Mucosa of rectum (tissue), 2 donors: ENCODE measurements around the gene CFI.
A peak's percentile ranks its signal among the peaks of the same experiment; 100 is the strongest.

Experiments used
- H3K27ac ChIP-seq, 2 donors: one replicate each; pipeline ENCODE4 v1.7.0; 2013; ENCODE audit warnings: inconsistent platforms in 2 of 2, low read depth in 2 of 2, low read length in 2 of 2
- H3K27me3 ChIP-seq, 2 donors: one replicate each; pipeline ENCODE4 v1.7.0; 2013; ENCODE audit warnings: low read length in 2 of 2; ENCODE audit not compliant: control insufficient read depth in 2 of 2, insufficient read depth in 2 of 2
- H3K36me3 ChIP-seq, 2 donors: one replicate each; pipeline ENCODE4 v1.7.0; 2013; ENCODE audit warnings: low read length in 2 of 2; ENCODE audit not compliant: control insufficient read depth in 2 of 2, insufficient read depth in 2 of 2
- H3K4me1 ChIP-seq, 2 donors: one replicate each; pipeline ENCODE4 v1.7.0; 2013; ENCODE audit warnings: low read length in 2 of 2, mild to moderate bottlenecking in 1 of 2; ENCODE audit not compliant: control insufficient read depth in 2 of 2, insufficient read depth in 2 of 2
- H3K4me3 ChIP-seq, 2 donors: one replicate each; pipeline ENCODE4 v1.7.0; 2013; ENCODE audit warnings: low read length in 2 of 2
- H3K9ac ChIP-seq, 2 donors: one replicate each; pipeline ENCODE4 v1.7.0; 2013; ENCODE audit warnings: low read length in 2 of 2, low read depth in 1 of 2, mild to moderate bottlenecking in 1 of 2
- H3K9me3 ChIP-seq, 2 donors: one replicate each; pipeline ENCODE4 v1.7.0; 2013; ENCODE audit warnings: low read length in 2 of 2; ENCODE audit not compliant: control insufficient read depth in 2 of 2
- donor health status: healthy.
- donor health status: Normal muscosa, but diverticular disease.

The CFI gene

DNA sequence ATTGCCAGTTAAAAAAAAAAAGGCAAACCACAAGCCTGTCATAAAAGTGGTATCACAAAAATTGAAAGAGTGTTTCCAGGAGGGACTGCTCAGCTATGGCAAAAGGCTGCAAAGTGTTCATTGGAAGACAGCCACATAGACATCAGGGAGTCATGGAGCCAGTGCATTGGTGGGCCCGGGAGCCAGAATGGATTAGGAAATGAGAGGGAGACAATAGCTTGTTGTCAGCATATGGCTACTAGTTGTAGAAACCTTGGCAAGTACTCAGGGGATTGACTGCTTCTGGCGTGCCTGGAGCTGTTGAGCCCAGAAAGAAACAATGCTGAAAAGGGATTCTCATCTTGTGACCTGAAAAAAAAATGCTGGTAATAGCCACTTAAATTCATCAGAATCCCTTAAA is 18.8 kb upstream of the CFI start:
- Histone ChIP-seq H3K4me1 (peaks cover 7 to 12% of the 10 kb centered on the region in 2 donors), H3K4me3 (no peak overlapping the region), H3K27me3 (no peaks in the 10 kb centered on the region), H3K9ac (no peak overlapping the region), H3K9me3 (no peaks in the 10 kb centered on the region), H3K27ac (no peak overlapping the region), H3K36me3 (peaks cover 36% of the 10 kb centered on the region in 2 donors)

GRCh38 chr4:109818268-109818667 is 16.5 kb upstream of the CFI start:
- peaks cover 7 to 16% of the 10 kb centered on the region in 2 donors for H3K4me1 ChIP-seq
- no peak overlapping the region for H3K9ac ChIP-seq
- no peak overlapping the region for H3K27ac ChIP-seq
- H3K9me3 ChIP-seq = no peaks in the 10 kb centered on the region
- H3K36me3 ChIP-seq = peaks cover 25 to 28% of the 10 kb centered on the region in 2 donors
- no peak overlapping the region for H3K4me3 ChIP-seq
- H3K27me3 ChIP-seq = no peaks in the 10 kb centered on the region

DNA sequence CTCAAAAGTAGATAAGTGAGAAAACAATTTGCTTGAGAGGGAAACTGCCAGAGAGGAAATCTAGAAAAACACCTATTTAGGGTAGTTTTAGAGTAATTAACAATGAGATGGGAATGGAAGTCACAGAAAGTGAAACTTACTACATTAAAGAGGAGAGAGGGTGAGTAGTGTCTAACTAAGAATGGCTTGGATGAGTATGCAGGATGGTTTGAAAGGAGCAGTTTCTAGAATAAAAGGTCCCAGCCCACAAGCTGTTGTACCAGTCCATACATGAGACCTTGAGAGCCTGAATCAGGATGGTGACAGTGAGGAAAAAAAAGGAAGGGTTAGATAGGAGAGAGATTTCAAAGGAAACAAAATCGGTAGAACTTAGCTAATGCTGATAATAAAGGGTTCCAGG is 15.1 kb upstream of the CFI start:
- Histone ChIP-seq H3K27me3 (no peaks in the 10 kb centered on the region), H3K9me3 (no peaks in the 10 kb centered on the region), H3K4me3 (peak overlapping the region in 1 of 2 donors; percentile 100), H3K27ac (no peak overlapping the region), H3K36me3 (peaks cover 16 to 21% of the 10 kb centered on the region in 2 donors), H3K4me1 (peaks cover 7 to 16% of the 10 kb centered on the region in 2 donors), H3K9ac (peak overlapping the region in 1 of 2 donors; percentile 1)

GRCh38 chr4:109816082-109816442 is 14.3 kb upstream of the CFI start:
- peaks cover 16 to 19% of the 10 kb centered on the region in 2 donors for H3K36me3 ChIP-seq
- H3K27me3 ChIP-seq = no peaks in the 10 kb centered on the region
- H3K27ac ChIP-seq = peak overlapping the region; percentile 89 to 92
- H3K4me1 ChIP-seq = peaks cover 7 to 16% of the 10 kb centered on the region in 2 donors
- H3K9me3 ChIP-seq = no peaks in the 10 kb centered on the region
- peak overlapping the region; percentile 74 to 97 for H3K9ac ChIP-seq
- H3K4me3 ChIP-seq = peak overlapping the region; percentile 86 to 100

DNA sequence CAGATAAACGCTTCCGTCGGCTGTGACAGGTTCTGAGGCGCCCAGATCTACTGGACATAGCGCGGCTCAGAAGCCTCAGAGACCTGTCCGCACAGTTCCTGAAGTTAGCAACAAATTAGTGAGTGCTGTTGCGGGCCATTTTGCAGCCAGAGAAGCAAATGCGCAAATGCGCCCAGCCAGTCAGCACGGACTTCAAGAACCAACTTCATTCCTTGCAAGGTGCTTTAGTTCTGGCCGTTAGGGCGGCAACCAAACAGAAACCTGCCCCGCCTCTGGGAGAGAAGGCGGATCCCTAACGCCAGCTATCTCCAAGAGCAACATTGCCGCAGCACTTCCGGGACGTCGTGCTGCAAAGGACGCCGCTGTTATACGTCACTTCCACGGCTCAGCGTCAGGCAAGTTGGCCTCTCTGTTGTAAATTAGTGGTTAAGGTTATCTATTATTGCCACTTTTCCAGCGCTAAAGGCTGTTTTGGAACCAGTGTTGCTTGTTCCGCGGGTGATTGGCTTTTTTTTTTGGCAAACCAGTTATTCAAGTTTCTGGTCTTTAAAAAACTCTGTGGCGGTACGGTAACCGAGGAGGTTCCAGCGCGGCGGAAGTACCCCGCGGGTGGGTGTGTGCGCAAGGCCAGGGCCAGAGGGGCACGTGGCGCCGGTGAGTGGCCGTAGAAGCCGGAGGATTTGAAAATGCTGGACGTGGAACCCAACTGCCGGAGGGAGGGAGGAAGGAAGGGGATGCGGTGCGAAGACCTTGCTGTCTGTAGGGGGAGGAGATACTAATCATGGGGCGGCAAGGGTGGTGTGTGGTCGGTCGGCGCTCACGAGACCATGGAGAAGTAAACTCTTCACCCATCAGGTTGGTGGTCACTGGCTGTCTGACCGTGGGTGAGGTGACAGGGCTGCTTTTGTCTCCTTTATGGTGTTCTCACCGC is 13.6 kb upstream of the CFI start, which contains the start of gene GAR1:
TSS of gene GAR1 (plus strand) at position 612 of the 931 bp plus-strand sequence. CDS start 403 bp downstream, outside the sequence.
- Histone ChIP-seq H3K4me3 (peak within 1 kb of the TSS; percentile 86 to 100), H3K4me1 (peaks cover 7 to 19% of the 10 kb centered on the region in 2 donors), H3K27ac (peak within 1 kb of the TSS; percentile 89 to 92), H3K9ac (peak within 1 kb of the TSS; percentile 74 to 97), H3K36me3 (peaks cover 9 to 15% of the 10 kb centered on the region in 2 donors), H3K27me3 (no peaks in the 10 kb centered on the region), H3K9me3 (no peaks in the 10 kb centered on the region)

DNA sequence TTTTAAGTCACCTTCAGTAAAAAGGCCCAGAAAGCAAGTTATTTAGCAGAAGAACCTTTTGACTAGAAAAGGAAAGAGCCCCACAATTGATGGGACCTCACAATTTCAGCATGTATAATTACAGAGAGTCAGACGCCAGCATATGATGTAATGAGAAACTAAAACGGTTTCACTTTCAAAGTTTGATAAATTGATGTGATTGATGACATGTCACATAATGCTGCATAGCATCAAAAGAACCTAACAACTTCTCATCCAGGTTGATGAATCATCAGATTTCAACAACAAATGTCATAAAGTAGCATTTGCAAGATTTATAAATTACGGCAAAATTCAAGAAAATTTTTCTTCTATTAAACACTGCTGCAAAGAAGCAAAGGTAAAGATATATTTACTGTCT is 9.9 kb upstream of the CFI start:
- no peaks in the 10 kb centered on the region for H3K9me3 ChIP-seq
- no peak overlapping the region for H3K27ac ChIP-seq
- H3K27me3 ChIP-seq = no peaks in the 10 kb centered on the region
- H3K36me3 ChIP-seq = no peaks in the 10 kb centered on the region
- H3K9ac ChIP-seq = no peak overlapping the region
- H3K4me3 ChIP-seq = no peak overlapping the region
- H3K4me1 ChIP-seq = peaks cover 5 to 16% of the 10 kb centered on the region in 2 donors

DNA sequence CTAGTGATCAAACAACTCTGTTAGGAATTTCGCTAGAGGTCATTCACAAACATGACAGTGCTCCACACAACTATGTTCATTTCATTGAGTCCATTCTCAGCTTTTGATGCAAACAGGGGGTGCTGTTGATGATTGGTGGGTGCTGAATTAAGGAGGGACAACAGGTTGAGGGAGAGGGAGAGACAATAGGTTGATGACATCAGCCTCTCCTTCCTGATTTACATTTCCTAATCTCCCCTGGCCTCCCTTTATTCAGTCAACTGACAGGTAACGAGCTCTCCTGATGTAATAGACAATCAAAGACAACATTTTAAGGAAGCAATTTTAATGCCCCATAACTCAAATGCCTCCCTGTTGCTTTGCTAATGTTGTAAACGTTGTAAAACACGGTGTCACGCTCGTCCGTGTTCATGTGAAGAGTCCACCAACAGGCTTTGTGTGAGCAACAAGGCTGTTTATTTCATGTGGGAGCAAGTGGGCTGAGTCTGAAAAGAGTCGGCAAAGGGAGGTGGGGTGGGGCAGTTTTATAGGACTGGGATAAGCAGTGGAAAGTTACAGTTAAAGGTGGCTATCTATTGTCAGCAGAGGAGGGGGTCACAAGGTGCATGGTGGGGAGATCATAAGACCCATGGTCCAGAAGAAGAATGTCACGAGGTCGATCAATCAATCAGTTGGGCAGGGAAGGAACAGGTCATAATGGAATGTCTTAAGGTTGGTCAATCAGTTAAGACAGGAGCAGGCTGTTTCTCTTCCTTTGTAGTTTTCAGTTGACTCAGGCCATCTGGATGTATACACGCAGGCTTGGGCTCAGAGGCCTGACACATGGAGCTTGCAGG is 9.0 kb upstream of the CFI start:
- Histone ChIP-seq H3K9me3 (no peaks in the 10 kb centered on the region), H3K36me3 (no peaks in the 10 kb centered on the region), H3K4me3 (peak overlapping the region in 1 of 2 donors; percentile 12), H3K27ac (no peak overlapping the region), H3K4me1 (peaks cover 0 to 7% of the 10 kb centered on the region in 2 donors), H3K27me3 (no peaks in the 10 kb centered on the region), H3K9ac (no peak overlapping the region)

- H3K27ac ChIP-seq = no peak overlapping the region
- no peak overlapping the region for H3K4me3 ChIP-seq
- H3K36me3 ChIP-seq = no peaks in the 10 kb centered on the region
- no peak overlapping the region for H3K9ac ChIP-seq
- no peaks in the 10 kb centered on the region for H3K27me3 ChIP-seq
- no peaks in the 10 kb centered on the region for H3K9me3 ChIP-seq
- H3K4me1 ChIP-seq = peaks cover 0 to 5% of the 10 kb centered on the region in 2 donors
Observed at GRCh38 chr4:109809655-109810054, 7.9 kb upstream of the CFI start.

DNA sequence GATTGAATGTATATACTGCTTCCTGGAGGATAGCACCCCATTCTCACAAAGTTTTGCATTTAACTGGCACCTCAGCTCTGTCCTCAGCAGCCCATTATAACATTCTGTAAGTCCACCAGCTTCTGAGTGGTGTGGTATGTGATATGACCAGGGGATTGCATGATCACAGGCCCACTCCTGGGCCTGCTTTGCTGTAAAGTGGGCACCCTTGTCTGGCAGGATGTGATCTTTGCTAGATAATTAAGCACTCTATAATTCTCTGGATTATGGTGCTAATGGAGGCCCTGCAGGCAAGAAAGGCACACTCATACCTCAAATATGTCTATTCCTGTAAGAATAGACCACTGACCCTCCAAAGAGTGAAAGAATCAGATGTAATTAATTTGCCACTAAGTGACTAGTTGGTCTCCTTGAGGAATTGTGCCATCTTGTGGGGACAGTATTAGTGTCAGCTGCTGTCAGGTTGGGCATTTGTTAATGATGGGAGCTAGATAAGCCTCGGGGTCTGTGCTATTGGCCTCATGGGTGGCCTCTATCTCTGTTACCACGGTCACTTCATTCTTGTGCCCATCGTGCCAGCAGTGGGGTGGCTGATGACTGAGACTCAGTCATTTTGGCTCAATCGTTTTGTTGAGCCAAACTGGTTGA is 2.2 kb upstream of the CFI start:
- Histone ChIP-seq H3K27me3 (no peaks in the 10 kb centered on the region), H3K4me1 (no peaks in the 10 kb centered on the region), H3K36me3 (no peaks in the 10 kb centered on the region), H3K4me3 (no peak overlapping the region), H3K27ac (no peak overlapping the region), H3K9me3 (no peaks in the 10 kb centered on the region), H3K9ac (no peak overlapping the region)
